GM21619 (cell line): ENCODE measurements around the gene TRAF7.
A peak's percentile ranks its signal among the peaks of the same experiment; 100 is the strongest.

Source experiments
- ATAC-seq: cut with Tn5 transposase; IDR thresholded peaks from one replicate; pipeline ENCODE4 v1.9.1; 2021; ENCODE audit not compliant: unreplicated experiment

Gene TRAF7

GRCh38 chr16:2213817-2214718, 58.5 kb downstream of the TRAF7 start:
- no peak for ATAC-seq

DNA sequence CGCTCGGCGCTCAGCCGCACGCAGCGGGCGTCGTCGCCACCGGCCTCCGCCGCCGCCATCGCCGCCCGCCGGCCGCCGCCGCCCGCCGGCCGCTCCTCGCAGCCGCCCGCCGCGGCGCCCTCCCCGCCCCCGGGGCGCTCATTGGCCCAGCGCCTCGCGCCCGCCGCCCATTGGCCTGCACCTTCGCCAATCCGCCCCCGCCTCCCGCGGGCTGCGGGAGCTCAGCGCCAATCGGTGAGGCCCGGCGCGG, 59.1 kb downstream of the TRAF7 start, which contains the start of gene PGP:
Gene PGP, minus strand, starts transcription at position 122 of the 250 bp plus-strand sequence. Its CDS starts 63 bp downstream, at position 59.
- ATAC-seq = peak; percentile 81

DNA sequence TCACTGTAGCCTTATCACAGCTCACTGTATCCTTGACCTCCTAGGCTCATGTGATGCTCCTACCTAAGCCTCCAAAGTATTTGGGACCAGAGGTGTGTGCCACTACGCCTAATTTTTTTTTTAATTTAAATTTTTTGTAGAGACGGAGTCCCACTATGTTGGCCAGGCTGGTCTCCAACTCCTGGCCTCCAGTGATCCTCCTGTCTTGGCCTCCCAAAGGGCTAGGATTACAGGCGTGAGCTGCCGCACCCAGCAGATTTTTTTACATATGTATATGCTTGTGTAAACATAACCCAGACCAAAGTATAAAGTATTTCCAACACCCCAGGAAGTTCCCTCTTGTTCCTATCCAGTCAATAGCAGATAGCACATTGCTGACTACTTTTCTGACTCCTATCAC, 60.7 kb downstream of the TRAF7 start:
- ATAC-seq = no peak

DNA sequence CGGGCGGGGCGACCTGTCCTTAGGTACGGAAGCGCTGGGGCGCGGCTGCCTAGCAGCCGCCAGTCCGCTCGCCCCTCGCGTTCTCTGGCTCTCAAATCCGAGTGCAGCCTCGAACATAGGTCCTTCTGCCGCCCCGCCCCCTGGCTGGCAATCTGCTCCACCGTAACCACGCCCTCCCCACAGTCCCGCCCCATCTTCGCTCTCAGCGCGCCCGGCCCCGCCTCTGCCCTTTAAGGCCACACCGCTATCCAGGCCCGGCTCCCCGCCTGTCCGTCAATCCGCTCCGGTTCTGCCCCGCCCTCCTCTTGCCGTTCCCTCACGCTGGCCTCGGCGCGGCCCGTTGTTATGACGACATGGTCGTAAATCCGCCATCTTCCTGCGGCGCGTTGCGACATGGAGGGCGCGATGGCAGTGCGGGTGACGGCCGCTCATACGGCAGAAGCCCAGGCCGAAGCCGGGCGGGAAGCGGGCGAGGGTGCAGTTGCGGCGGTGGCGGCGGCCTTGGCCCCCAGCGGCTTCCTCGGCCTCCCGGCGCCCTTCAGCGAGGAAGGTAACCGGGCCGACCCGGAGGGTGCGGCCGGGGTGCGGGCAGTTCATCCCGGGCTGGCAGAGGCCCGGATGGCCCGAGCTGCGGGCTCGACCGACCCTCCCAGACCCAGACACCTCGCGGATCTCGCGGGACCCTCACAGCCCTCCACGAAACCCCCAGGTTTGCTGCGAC, 67.8 kb downstream of the TRAF7 start, which contains the start of gene E4F1:
Gene E4F1, plus strand, starts transcription at position 371 of the 721 bp plus-strand sequence. Its CDS starts 23 bp downstream, at position 394.
- ATAC-seq = peak; percentile 92

GRCh38 chr16:2223942-2224486, 68.4 kb downstream of the TRAF7 start:
- ATAC-seq = peak; percentile 24

- ATAC-seq = no peak
Observed at GRCh38 chr16:2226245-2226793, 70.7 kb downstream of the TRAF7 start.

DNA sequence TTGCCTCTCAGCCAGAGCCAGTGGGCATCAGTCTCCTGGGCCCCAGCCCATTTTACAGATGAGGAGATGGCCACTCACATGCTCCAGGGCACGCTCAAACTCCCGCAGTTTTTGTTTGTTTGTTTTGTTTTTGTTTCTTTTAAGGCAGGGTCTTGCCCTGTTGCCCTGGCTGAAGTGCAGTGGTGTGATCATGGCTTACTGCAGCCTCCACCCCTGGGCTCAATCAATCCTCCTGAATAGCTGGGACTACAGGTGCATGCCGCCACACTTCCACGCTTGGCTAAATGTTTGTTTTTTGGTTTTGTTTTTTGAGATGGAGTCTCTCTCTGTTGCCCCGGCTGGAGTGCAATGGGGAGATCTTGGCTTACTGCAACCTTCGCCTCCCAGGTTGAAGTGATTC, 71.3 kb downstream of the TRAF7 start:
- ATAC-seq = no peak
